Mesothelial cell of epicardium (in vitro differentiated cells): Measurements from ENCODE around the gene SETBP1. TPM values are rescaled to one million over a fixed set of nuclear protein-coding genes. Genes with fewer than 3 reads are reported as not detected.

Experiments used
- DNase-seq, 2 experiments: peaks; one replicate each; pipeline ENCODE4 v3.0.0; 2021; ENCODE audit warnings: low spot score in 2 of 2; ENCODE audit not compliant: unreplicated experiment in 2 of 2
- H3K27ac Mint-ChIP-seq: 2 replicates; pipeline ENCODE4 v1.8.0; 2021; ENCODE audit warnings: mixed read lengths
- H3K27me3 Mint-ChIP-seq: 2 replicates; pipeline ENCODE4 v1.8.0; 2021; ENCODE audit warnings: low read depth, mixed read lengths
- H3K36me3 Mint-ChIP-seq: 2 replicates; pipeline ENCODE4 v1.8.0; 2021; ENCODE audit warnings: mixed read lengths
- H3K4me1 Mint-ChIP-seq: 2 replicates; pipeline ENCODE4 v1.8.0; 2021; ENCODE audit warnings: mixed read lengths
- H3K4me3 Mint-ChIP-seq: 2 replicates; pipeline ENCODE4 v1.8.0; 2021; ENCODE audit warnings: mild to moderate bottlenecking, moderate library complexity, mixed read lengths
- H3K9me3 Mint-ChIP-seq: 2 replicates; pipeline ENCODE4 v1.8.0; 2021; ENCODE audit warnings: mixed read lengths
- total RNA-seq: library from RNA; stranded (reverse); gene quantifications from 3 replicates; pipeline ENCODE4 v1.2.1, GENCODE V29; 2021
- TF ChIP-seq, protein P1 (sequence below): fragments of 200-600 bp; sonication (generic); IDR thresholded peaks from one replicate; pipeline ENCODE4 v1.5.0; 2021; ENCODE audit warnings: antibody characterized with exemption; ENCODE audit not compliant: unreplicated experiment

Gene SETBP1
- total RNA-seq, 1 donor from 2014 or later = 47.7 TPM

DNA sequence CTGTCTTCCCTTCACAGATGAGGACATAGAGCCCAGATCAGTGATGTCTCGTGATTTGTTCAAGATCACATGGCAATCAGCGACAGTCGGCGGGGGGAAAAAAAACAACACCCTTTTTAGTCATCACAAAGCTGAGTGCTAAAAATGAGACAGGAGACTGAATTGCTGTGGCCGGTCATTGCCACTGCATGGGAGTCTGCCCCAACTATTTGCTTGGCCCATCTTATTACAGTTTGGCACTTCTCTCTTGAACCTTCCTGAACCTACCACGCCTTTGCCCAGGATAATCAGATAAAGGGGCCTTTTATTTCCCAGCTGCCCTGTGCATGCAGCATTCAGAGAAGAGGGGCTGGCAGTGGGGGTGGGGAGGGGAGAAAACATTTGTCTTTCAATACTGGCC lies 42.7 kb downstream of the SETBP1 start:
- Mint-ChIP-seq H3K9me3 (no peaks in the 10 kb centered on the region), H3K36me3 (peaks cover 8% of the 10 kb centered on the region), H3K4me3 (no peak overlapping the region), H3K27ac (no peak overlapping the region), H3K4me1 (peaks cover 28% of the 10 kb centered on the region), H3K27me3 (no peaks in the 10 kb centered on the region)
- TF ChIP-seq, protein P1, sequence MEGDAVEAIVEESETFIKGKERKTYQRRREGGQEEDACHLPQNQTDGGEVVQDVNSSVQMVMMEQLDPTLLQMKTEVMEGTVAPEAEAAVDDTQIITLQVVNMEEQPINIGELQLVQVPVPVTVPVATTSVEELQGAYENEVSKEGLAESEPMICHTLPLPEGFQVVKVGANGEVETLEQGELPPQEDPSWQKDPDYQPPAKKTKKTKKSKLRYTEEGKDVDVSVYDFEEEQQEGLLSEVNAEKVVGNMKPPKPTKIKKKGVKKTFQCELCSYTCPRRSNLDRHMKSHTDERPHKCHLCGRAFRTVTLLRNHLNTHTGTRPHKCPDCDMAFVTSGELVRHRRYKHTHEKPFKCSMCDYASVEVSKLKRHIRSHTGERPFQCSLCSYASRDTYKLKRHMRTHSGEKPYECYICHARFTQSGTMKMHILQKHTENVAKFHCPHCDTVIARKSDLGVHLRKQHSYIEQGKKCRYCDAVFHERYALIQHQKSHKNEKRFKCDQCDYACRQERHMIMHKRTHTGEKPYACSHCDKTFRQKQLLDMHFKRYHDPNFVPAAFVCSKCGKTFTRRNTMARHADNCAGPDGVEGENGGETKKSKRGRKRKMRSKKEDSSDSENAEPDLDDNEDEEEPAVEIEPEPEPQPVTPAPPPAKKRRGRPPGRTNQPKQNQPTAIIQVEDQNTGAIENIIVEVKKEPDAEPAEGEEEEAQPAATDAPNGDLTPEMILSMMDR = no peak
- DNase-seq = no peak

DNA sequence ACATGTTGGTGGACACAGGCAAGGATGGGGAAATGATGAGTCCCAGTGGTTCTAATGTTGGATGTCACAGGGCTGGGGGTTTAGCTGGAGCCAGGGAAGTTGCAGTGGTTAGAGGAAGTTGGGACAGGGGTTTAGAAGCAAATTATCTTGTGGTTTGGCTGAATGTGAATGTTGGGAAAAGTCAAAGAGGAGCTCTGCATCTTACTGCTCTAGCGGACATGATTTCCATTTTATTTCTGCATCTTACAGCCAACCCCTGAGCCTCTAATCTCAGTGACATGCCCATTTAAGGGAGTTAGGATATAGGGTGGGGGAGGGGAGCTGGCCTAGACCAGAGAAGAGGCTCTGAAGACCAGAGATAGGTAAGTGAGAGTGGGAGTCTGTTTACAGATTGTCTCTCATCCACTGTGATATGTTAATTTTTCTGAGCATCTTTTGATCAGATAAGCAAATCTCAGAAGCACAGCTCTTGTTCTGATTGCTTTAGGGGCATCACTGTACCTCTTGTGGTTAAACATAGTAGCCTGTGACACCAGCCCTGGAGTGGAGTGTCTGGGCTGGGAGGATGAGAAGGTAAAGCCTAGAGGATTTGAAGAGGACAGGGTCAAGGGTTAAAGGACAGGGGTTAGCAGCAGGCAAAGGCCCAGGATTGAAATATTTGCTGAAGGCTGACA lies 43.6 kb downstream of the SETBP1 start:
- Mint-ChIP-seq H3K36me3 (peaks cover 8% of the 10 kb centered on the region), H3K4me3 (no peak overlapping the region), H3K27ac (no peak overlapping the region), H3K27me3 (no peaks in the 10 kb centered on the region), H3K9me3 (no peaks in the 10 kb centered on the region), H3K4me1 (peaks cover 30% of the 10 kb centered on the region)
- TF ChIP-seq, protein P1 = no peak
- DNase-seq = no peak

DNA sequence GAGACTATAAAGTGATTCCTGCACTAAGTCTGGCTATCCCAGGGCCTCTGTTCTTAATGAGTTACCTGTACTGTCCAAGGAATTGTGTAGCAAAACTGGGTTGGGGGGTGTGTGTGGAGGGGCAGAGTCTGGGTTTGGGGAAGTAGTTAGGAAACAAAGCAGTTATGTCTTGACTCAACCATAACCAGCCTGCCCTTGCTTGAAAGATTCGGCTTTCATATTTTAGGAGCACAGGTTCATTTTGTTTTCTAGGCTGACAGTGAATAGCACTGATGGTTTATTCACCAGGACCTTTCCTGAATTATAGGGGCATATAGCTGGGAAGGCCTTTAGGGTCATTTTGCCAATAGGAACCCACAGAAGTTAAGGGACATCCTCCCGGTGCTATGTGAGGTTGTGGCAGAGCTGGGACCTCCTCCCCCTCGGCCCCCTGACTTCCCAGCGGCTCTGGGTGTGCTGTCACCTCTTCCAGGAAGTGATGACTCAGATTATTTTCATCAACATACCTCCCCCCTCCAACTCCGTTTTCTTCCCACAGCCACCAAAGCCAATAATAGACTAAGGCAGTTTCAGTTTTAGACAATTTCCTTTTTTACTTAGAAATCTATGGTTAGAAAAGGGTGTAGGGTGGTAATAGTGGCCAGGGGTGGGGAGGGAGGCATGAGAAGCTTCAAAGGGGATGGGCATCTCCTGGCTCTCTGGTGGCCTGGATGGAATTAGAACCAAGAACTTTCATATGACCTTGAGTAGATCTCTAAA lies 44.8 kb downstream of the SETBP1 start:
- peaks cover 42% of the 10 kb centered on the region for H3K4me1 Mint-ChIP-seq
- no peaks in the 10 kb centered on the region for H3K27me3 Mint-ChIP-seq
- DNase-seq = no peak
- H3K9me3 Mint-ChIP-seq = no peaks in the 10 kb centered on the region
- H3K4me3 Mint-ChIP-seq = no peak overlapping the region
- TF ChIP-seq, protein P1 = no peak
- H3K36me3 Mint-ChIP-seq = peaks cover 4% of the 10 kb centered on the region
- H3K27ac Mint-ChIP-seq = no peak overlapping the region

DNA sequence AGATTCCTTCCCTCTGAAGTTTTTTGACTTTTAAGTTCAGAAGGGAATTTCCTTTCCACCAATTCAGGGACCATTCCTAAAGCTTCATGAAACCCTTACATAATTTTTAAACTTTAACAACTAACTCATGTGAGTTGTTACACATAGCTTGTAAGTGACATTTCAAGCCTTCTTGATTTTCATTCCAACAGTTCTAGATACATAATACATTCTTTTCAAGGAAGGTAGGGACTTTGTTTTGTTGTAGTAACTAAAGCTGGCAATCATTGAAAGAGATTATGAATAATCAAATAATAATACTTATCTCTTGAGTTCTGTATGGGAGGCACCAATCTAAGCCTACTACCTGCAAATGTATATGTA lies 45.4 kb downstream of the SETBP1 start:
- H3K9me3 Mint-ChIP-seq = no peaks in the 10 kb centered on the region
- H3K36me3 Mint-ChIP-seq = peaks cover 4% of the 10 kb centered on the region
- H3K27ac Mint-ChIP-seq = no peak overlapping the region
- DNase-seq = no peak
- no peaks in the 10 kb centered on the region for H3K27me3 Mint-ChIP-seq
- H3K4me1 Mint-ChIP-seq = peaks cover 48% of the 10 kb centered on the region
- TF ChIP-seq, protein P1 = no peak
- H3K4me3 Mint-ChIP-seq = no peak overlapping the region

DNA sequence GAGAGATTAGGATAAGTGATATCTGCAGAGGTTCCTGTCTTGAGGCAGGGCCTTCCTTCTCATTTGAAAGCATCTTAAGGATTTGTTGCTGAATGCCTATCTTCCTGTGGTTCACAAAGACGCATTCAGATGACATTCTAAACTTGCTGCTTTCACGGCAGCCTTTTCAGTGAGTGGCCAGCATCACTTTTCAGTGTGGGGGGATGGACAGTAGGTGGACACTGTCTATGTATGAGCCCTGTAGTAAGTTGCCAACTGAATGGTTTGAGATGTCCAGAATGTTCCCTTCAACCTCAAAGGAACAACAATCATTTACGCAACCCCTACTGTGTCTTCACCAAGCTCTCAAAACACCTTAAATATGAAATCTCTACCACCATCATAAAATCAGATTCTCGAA lies 46.6 kb downstream of the SETBP1 start:
- peaks cover 4% of the 10 kb centered on the region for H3K36me3 Mint-ChIP-seq
- no peaks in the 10 kb centered on the region for H3K27me3 Mint-ChIP-seq
- no peak for DNase-seq
- H3K9me3 Mint-ChIP-seq = no peaks in the 10 kb centered on the region
- H3K27ac Mint-ChIP-seq = no peak overlapping the region
- TF ChIP-seq, protein P1 = no peak
- H3K4me1 Mint-ChIP-seq = peaks cover 60% of the 10 kb centered on the region
- H3K4me3 Mint-ChIP-seq = no peak overlapping the region
